ENCODE data around the gene DZANK1. TPM values are rescaled to one million over a fixed set of nuclear protein-coding genes. Genes with fewer than 3 reads are reported as not detected.

Gene DZANK1
- total and polyA plus RNA-seq, 2 of the 8 experiments (the other 6 are each of a cell fraction or from before 2014, with no cell fraction given): 8.0 to 9.9 TPM

- TF ChIP-seq YY1 (IDR thresholded peaks at IDR 0.05; ENCODE audit: low read depth, low read length) (no peak), EGR1 (IDR thresholded peaks at IDR 0.05; ENCODE audit: borderline replicate concordance, low read depth, low read length) (no peak), POLR2AphosphoS5 (IDR thresholded peaks at IDR 0.05; ENCODE audit: low read depth, low read length) (no peak)
Measured at GRCh38 chr20:18496042-18496441, 29.2 kb upstream of the DZANK1 start (continued).
